GM12872 (cell line): ENCODE data around the gene CCNY.

Experiments used
- CTCF ChIP-seq: IDR thresholded peaks from 3 replicates; pipeline ENCODE4 v1.5.1; 2011; ENCODE audit warnings: low read depth, mild to moderate bottlenecking, low read length, moderate library complexity; ENCODE audit not compliant: insufficient read depth

The CCNY gene

GRCh38 chr10:35605191-35605590 is 268.9 kb downstream of the CCNY start, which contains the start of gene GJD4:
TSS of gene GJD4 (plus strand) at chr10:35605341. CDS start at chr10:35605568, 227 bp downstream.
- no peak for TF ChIP-seq CTCF

GRCh38 chr10:35606430-35606829 is 270.1 kb downstream of the CCNY start:
- TF ChIP-seq CTCF, result no peak

- TF ChIP-seq CTCF, result no peak
These were observed 271.4 kb downstream of the CCNY start for GRCh38 chr10:35607475-35608327.

- no peak for TF ChIP-seq CTCF
These were observed 272.0 kb downstream of the CCNY start for GRCh38 chr10:35608328-35608672.

GRCh38 chr10:35611750-35612149 is 275.4 kb downstream of the CCNY start:
- no peak for TF ChIP-seq CTCF

GRCh38 chr10:35612385-35613106 is 276.2 kb downstream of the CCNY start:
- TF ChIP-seq CTCF, result no peak

GRCh38 chr10:35613107-35613440 is 276.8 kb downstream of the CCNY start:
- TF ChIP-seq CTCF, result no peak
